HEK293 (cell line): ENCODE data around the gene VAPA.

Source experiments
- CTCF ChIA-PET: fragments of 350-600 bp; formaldehyde crosslinking; extraction: SDS; loops from one replicate; lab custom pipeline; 2021; ENCODE audit warnings: antibody characterized with exemption; lab: Yijun Ruan, JAX
- POLR2A ChIA-PET: fragments of 300-600 bp; formaldehyde crosslinking; extraction: SDS; loops from one replicate; lab custom pipeline; 2020; ENCODE audit warnings: antibody characterized with exemption, inconsistent platforms; lab: Yijun Ruan, JAX
- H3K27ac ChIP-seq: fragments of 200-500 bp; sonication (Bioruptor generic); 2 replicates; pipeline ENCODE4 v1.5.1; 2014; ENCODE audit warnings: low read depth, low read length, control low read depth, inconsistent platforms; ENCODE audit errors: extremely low read depth
- H3K36me3 ChIP-seq, 2 experiments: fragments of 200-500 bp in 1 of 2; sonication (Bioruptor generic) in 1 of 2; 1 replicate in 1 of 2; 2 replicates in 1 of 2; pipeline ENCODE4 v1.5.1; 2014 to 2017; ENCODE audit warnings: inconsistent platforms in 2 of 2, low read length in 2 of 2; ENCODE audit not compliant: control insufficient read depth in 2 of 2, insufficient read depth in 1 of 2
- H3K4me1 ChIP-seq: fragments of 200-500 bp; sonication (Bioruptor generic); 2 replicates; pipeline ENCODE4 v1.5.1; 2014; ENCODE audit warnings: mild to moderate bottlenecking, low read length, inconsistent platforms; ENCODE audit not compliant: control insufficient read depth, insufficient read depth
- H3K4me3 ChIP-seq: 2 replicates; pipeline ENCODE4 v1.5.1; 2011; ENCODE audit warnings: low read depth, mild to moderate bottlenecking, control low read depth, low read length, moderate library complexity
- H3K9me3 ChIP-seq: fragments of 200-500 bp; sonication (Bioruptor generic); 2 replicates; pipeline ENCODE4 v1.5.1; 2014; ENCODE audit warnings: low read depth, low read length, inconsistent platforms; ENCODE audit not compliant: control insufficient read depth, insufficient read depth
- BCL11B ChIP-seq: fragments of 450-650 bp; formaldehyde crosslinking; IDR thresholded peaks from 2 replicates; pipeline ENCODE4 v1.5.1; 2016; ENCODE audit warnings: low read depth, missing biosample characterization, missing genetic modification characterization
- KLF7 ChIP-seq: fragments of 450-650 bp; formaldehyde crosslinking; IDR thresholded peaks from 2 replicates; pipeline ENCODE4 v1.5.1; 2016; ENCODE audit warnings: missing biosample characterization, missing genetic modification characterization, borderline replicate concordance
- OSR2 ChIP-seq: fragments of 450-650 bp; formaldehyde crosslinking; IDR thresholded peaks from 2 replicates; pipeline ENCODE4 v1.5.1; 2016; ENCODE audit warnings: missing biosample characterization, missing genetic modification characterization
- OVOL3 ChIP-seq: fragments of 450-650 bp; formaldehyde crosslinking; IDR thresholded peaks from 2 replicates; pipeline ENCODE4 v1.5.1; 2016; ENCODE audit warnings: missing biosample characterization, missing genetic modification characterization
- PRDM1 ChIP-seq: fragments of 450-650 bp; formaldehyde crosslinking; IDR thresholded peaks from 2 replicates; pipeline ENCODE4; 2016; ENCODE audit warnings: missing biosample characterization, missing genetic modification characterization
- SP2 ChIP-seq: fragments of 450-650 bp; formaldehyde crosslinking; IDR thresholded peaks from 2 replicates; pipeline ENCODE4 v1.5.1; 2016; ENCODE audit warnings: missing biosample characterization, missing genetic modification characterization
- ZBTB20 ChIP-seq: fragments of 450-650 bp; formaldehyde crosslinking; IDR thresholded peaks from 2 replicates; pipeline ENCODE4 v1.5.1; 2016; ENCODE audit warnings: missing biosample characterization, missing genetic modification characterization
- ZBTB48 ChIP-seq: fragments of 450-650 bp; formaldehyde crosslinking; IDR thresholded peaks from 2 replicates; pipeline ENCODE4 v1.5.1; 2016; ENCODE audit warnings: missing biosample characterization, missing genetic modification characterization
- ZBTB7A ChIP-seq: fragments of 450-650 bp; formaldehyde crosslinking; IDR thresholded peaks from 2 replicates; pipeline ENCODE4 v1.5.1; 2016; ENCODE audit warnings: low read depth, missing biosample characterization, missing genetic modification characterization
- ZFP41 ChIP-seq: fragments of 450-650 bp; formaldehyde crosslinking; IDR thresholded peaks from 2 replicates; pipeline ENCODE4 v1.5.1; 2016; ENCODE audit warnings: missing biosample characterization, missing genetic modification characterization, borderline replicate concordance
- ZNF138 ChIP-seq: fragments of 450-650 bp; formaldehyde crosslinking; IDR thresholded peaks from 2 replicates; pipeline ENCODE4 v1.5.1; 2016; ENCODE audit warnings: missing biosample characterization, missing genetic modification characterization, borderline replicate concordance
- ZNF157 ChIP-seq: fragments of 450-650 bp; formaldehyde crosslinking; IDR thresholded peaks from 2 replicates; pipeline ENCODE4 v1.5.1; 2016; ENCODE audit warnings: missing biosample characterization, missing genetic modification characterization
- ZNF292 ChIP-seq: fragments of 450-650 bp; formaldehyde crosslinking; IDR thresholded peaks from 2 replicates; pipeline ENCODE4 v1.5.1; 2016; ENCODE audit warnings: low read depth, missing biosample characterization, missing genetic modification characterization, borderline replicate concordance
- ZNF302 ChIP-seq: fragments of 450-650 bp; formaldehyde crosslinking; IDR thresholded peaks from 2 replicates; pipeline ENCODE4 v1.5.1; 2016; ENCODE audit warnings: missing biosample characterization, missing genetic modification characterization, low read depth
- ZNF530 ChIP-seq: fragments of 450-650 bp; formaldehyde crosslinking; IDR thresholded peaks from 2 replicates; pipeline ENCODE4 v1.5.1; 2016; ENCODE audit warnings: low read depth, missing biosample characterization, missing genetic modification characterization
- ZNF585B ChIP-seq: fragments of 450-650 bp; formaldehyde crosslinking; IDR thresholded peaks from 2 replicates; pipeline ENCODE4 v1.5.1; 2016; ENCODE audit warnings: missing biosample characterization, missing genetic modification characterization
- ZNF621 ChIP-seq: fragments of 450-650 bp; formaldehyde crosslinking; IDR thresholded peaks from 2 replicates; pipeline ENCODE4 v1.5.1; 2017; ENCODE audit warnings: missing biosample characterization, missing genetic modification characterization
- ZNF624 ChIP-seq: fragments of 450-650 bp; formaldehyde crosslinking; IDR thresholded peaks from 2 replicates; pipeline ENCODE4 v1.5.1; 2017; ENCODE audit warnings: missing biosample characterization, missing genetic modification characterization
- ZNF707 ChIP-seq: fragments of 450-650 bp; formaldehyde crosslinking; IDR thresholded peaks from 2 replicates; pipeline ENCODE4 v1.5.1; 2016; ENCODE audit warnings: missing biosample characterization, missing genetic modification characterization
- ZNF785 ChIP-seq: fragments of 450-650 bp; formaldehyde crosslinking; IDR thresholded peaks from 2 replicates; pipeline ENCODE4 v1.5.1; 2016; ENCODE audit warnings: missing biosample characterization, missing genetic modification characterization
- TF ChIP-seq, protein P1 (sequence below): fragments of 450-650 bp; formaldehyde crosslinking; IDR thresholded peaks from 2 replicates; pipeline ENCODE4 v1.5.1; 2016; ENCODE audit warnings: missing biosample characterization, missing genetic modification characterization
- TF ChIP-seq, protein P2 (sequence below): fragments of 450-650 bp; formaldehyde crosslinking; IDR thresholded peaks from 2 replicates; pipeline ENCODE4 v1.5.1; 2017; ENCODE audit warnings: missing biosample characterization, missing genetic modification characterization

Gene VAPA

DNA sequence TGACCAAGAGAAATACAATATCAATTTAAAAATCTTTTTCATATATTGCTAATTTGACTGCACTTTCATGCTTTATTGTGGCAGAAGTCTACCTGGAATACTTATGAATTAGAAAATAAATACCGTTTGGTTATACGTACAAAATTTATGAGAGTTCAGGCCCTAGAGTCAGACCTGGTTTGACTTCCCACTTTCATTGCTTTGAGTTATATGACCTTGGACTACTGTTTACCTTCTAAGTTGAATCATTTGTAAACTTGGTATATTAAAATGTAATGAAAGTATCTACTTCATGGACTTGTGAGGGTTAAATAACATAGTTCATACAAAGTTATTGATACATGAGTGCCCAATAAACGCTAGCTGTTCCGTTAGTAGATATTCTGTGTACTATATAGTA lies 12.0 kb downstream of the VAPA start:
- Histone ChIP-seq H3K27ac (no peak overlapping the region), H3K4me3 (no peak overlapping the region), H3K36me3 (no peaks in the 10 kb centered on the region), H3K4me1 (peaks cover 52% of the 10 kb centered on the region), H3K9me3 (no peaks in the 10 kb centered on the region)
- ChIA-PET POLR2A (interaction anchor here (2.3 kb wide), 1 partner anchor 12 kb away, joined by 10 read pairs; the partner anchor contains the start of gene VAPA), CTCF (no interaction called here)
- TF ChIP-seq OSR2 = no peak
- TF ChIP-seq, protein P1, sequence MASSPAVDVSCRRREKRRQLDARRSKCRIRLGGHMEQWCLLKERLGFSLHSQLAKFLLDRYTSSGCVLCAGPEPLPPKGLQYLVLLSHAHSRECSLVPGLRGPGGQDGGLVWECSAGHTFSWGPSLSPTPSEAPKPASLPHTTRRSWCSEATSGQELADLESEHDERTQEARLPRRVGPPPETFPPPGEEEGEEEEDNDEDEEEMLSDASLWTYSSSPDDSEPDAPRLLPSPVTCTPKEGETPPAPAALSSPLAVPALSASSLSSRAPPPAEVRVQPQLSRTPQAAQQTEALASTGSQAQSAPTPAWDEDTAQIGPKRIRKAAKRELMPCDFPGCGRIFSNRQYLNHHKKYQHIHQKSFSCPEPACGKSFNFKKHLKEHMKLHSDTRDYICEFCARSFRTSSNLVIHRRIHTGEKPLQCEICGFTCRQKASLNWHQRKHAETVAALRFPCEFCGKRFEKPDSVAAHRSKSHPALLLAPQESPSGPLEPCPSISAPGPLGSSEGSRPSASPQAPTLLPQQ (tag by site-specific recombination) = no peak
- TF ChIP-seq ZNF785 (tag by site-specific recombination) = no peak

DNA sequence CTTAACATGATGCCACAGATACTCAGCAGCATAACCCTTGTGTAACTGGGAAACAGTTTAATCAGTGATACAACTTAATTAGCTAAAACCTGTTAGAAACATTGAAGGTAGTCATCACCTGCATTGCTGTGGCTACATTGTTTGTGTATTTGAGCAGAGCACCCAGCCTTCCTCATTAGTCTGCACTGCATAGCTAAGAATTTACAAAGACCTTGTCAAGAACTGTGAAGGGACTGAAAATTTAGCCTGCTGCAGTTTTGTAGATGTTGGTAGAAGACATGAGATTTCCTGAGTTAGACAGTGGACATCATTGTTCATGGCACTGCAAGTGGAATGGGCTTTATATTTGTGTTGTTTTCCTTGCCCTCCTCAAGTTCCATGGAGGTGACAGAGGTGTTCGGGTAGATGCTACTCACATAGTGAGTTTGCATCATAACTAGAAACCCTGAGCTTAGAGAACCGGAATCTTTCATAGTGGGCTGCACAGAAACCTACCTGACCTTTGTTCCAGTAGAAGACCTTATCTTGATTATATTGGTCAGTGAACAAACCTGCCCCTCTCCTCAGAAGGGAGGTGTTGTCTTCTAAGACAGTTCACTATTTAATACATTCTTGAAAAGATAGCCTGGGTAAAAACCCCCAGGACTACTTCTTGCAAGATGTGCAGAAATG lies 12.5 kb downstream of the VAPA start:
- Histone ChIP-seq H3K4me3 (no peak overlapping the region), H3K36me3 (no peaks in the 10 kb centered on the region), H3K9me3 (no peaks in the 10 kb centered on the region), H3K4me1 (peaks cover 52% of the 10 kb centered on the region), H3K27ac (no peak overlapping the region)
- ChIA-PET CTCF (interaction anchor here (0.6 to 1.8 kb wide), 2 partner anchors 11 to 47 kb away, joined by 3 to 4 read pairs; no protein-coding TSS in a partner anchor), POLR2A (interaction anchor here (1.3 to 2.3 kb wide), 2 partner anchors 9 to 13 kb away, joined by 4 to 10 read pairs; partner anchors contain the start of gene VAPA)
- TF ChIP-seq ZBTB48 (tag by site-specific recombination) (no peak), ZNF292 (no peak), PRDM1 (tag by site-specific recombination) (no peak), ZNF138 (tag by site-specific recombination) (no peak), ZNF707 (tag by site-specific recombination) (no peak), ZBTB7A (tag by site-specific recombination) (no peak), ZBTB20 (tag by site-specific recombination) (no peak), ZFP41 (tag by site-specific recombination) (no peak), ZNF530 (tag by site-specific recombination) (no peak), KLF7 (tag by site-specific recombination) (no peak)

DNA sequence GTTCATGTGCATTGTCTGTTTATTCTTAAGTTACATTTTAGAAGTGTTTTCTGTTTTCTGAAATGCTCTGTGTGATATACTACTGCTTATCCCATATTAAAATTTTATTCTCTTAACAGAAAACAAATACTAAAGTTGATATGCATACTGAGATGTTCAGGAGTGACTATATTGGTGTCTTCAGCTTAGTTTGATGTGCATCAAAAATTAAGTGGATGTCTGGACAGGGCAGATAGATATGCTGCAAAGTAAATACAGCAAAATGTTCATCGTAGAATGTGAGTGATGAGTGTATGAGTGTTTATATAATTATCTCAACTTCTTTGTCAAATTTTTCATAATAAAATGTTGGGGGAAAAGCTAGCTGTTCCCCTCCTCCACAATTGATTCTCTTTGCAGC lies 13.2 kb downstream of the VAPA start:
- Histone ChIP-seq H3K4me1 (peaks cover 52% of the 10 kb centered on the region), H3K27ac (no peak overlapping the region), H3K4me3 (no peak overlapping the region), H3K36me3 (no peaks in the 10 kb centered on the region)
- TF ChIP-seq, protein P2, sequence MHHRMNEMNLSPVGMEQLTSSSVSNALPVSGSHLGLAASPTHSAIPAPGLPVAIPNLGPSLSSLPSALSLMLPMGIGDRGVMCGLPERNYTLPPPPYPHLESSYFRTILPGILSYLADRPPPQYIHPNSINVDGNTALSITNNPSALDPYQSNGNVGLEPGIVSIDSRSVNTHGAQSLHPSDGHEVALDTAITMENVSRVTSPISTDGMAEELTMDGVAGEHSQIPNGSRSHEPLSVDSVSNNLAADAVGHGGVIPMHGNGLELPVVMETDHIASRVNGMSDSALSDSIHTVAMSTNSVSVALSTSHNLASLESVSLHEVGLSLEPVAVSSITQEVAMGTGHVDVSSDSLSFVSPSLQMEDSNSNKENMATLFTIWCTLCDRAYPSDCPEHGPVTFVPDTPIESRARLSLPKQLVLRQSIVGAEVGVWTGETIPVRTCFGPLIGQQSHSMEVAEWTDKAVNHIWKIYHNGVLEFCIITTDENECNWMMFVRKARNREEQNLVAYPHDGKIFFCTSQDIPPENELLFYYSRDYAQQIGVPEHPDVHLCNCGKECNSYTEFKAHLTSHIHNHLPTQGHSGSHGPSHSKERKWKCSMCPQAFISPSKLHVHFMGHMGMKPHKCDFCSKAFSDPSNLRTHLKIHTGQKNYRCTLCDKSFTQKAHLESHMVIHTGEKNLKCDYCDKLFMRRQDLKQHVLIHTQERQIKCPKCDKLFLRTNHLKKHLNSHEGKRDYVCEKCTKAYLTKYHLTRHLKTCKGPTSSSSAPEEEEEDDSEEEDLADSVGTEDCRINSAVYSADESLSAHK (tag by site-specific recombination) = no peak
- TF ChIP-seq ZNF302 (tag by site-specific recombination) = no peak
- TF ChIP-seq BCL11B (tag by site-specific recombination) = no peak
- TF ChIP-seq ZNF157 (tag by site-specific recombination) = no peak
- TF ChIP-seq ZNF624 (tag by site-specific recombination) = no peak
- no peak for TF ChIP-seq SP2 (tag by site-specific recombination)
- TF ChIP-seq ZNF585B = no peak
- no peak for TF ChIP-seq OVOL3
- no peak for TF ChIP-seq ZNF621 (tag by site-specific recombination)
- TF ChIP-seq, all 188 proteins: peak for 0
- ChIA-PET POLR2A (interaction anchor here (1.3 to 2.3 kb wide), 2 partner anchors 9 to 14 kb away, joined by 4 to 10 read pairs; partner anchors contain the start of gene VAPA), CTCF (interaction anchor here (0.6 to 1.8 kb wide), 3 partner anchors 12 to 47 kb away, joined by 3 to 4 read pairs (median 3); no protein-coding TSS in a partner anchor)
- H3K9me3 ChIP-seq = no peaks in the 10 kb centered on the region
